Ammon's horn (tissue), 1 donor: Measurements from ENCODE around the gene CEP57L1.
A peak's percentile ranks its signal among the peaks of the same experiment; 100 is the strongest.

Source experiments
- DNase-seq: peaks from one replicate; pipeline ENCODE4 v3.0.0-alpha.2; 2016; ENCODE audit warnings: low spot score

CEP57L1 gene

DNA sequence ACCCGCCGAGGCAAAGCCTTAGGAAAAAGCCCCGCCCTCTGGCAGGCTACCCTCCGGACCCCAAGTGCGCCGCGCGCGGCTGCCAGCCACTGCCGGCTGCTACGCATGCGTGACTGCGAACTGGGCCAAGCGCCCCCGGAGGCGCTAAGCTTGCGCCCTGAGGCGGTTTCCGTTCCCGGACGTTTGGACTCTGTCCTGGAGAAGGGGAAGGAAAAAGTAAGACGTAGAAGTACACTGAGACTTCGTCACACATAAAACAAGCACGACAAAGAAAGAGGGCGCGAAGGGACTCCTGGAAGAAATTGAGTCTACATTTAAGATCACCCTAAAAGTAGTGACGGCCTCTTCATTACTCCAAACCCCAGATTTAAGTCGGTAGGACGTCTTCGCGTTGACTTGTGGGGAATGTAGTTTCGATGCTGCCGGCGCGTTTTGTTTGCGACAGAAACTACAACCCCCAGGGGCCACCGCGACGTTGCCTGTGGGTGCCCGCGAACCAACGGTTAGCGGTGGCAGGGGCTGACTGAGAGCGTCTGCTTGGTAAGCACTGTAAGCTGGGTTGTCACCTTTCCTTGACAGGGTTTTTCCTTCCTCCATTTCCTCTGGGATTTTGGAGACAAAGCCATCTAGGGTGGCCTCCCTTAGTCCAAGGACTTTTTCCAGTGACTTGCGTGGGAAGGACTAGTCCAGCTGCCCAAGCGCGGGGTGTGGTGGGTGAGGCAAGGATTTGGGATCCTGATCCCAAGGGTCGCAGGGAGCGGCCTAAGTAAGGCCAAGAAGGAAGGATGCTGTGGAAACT, at the start of gene CEP57L1:
CEP57L1 (plus strand) TSS at position 472 of the 799 bp plus-strand sequence. CDS start 49,715 bp downstream, outside the sequence.
- peak; percentile 97 for DNase-seq

- DNase-seq, result no peak
These were observed 47.1 kb upstream of the CEP57L1 start for GRCh38 chr6:109048176-109048575.

DNA sequence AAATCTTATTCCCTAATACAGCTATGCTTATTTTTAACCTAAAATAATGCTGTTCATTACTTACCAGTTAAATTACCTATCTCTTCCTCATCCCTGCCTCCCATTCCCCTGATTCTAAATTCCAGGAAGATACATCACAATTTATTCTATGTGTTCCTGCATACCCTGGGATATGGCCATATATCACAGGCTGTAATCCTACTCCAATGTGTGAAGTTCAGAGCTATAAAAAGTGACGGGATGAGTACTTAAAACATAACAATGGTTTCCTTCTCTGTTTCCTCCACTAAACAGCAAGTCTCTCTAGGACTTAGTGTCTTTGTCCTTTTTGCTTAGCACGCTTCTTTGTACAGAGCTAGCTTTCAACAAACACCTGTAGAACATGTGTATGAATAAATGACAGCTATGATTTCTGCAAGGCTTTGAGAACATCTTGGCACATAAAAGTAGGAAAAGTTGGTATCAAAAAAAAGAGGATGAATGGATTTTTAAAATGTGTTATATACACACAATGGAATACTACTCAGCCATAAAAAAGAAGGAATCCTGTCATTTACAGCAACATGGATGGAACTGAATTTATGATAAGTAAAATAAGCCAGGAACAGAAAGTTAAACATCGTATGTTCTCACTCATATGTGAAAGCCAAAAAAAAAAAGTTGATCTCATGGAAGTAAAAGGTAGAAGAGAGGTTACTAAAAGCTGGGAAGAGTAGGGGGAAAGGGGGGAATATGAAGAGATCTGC, 46.5 kb upstream of the CEP57L1 start:
- DNase-seq, result no peak

GRCh38 chr6:109050012-109050411, 45.3 kb upstream of the CEP57L1 start:
- DNase-seq, result peak; percentile 83

GRCh38 chr6:109050447-109051102, 44.7 kb upstream of the CEP57L1 start:
- DNase-seq, result no peak

GRCh38 chr6:109051301-109052017, 43.8 kb upstream of the CEP57L1 start:
- DNase-seq, result no peak

DNA sequence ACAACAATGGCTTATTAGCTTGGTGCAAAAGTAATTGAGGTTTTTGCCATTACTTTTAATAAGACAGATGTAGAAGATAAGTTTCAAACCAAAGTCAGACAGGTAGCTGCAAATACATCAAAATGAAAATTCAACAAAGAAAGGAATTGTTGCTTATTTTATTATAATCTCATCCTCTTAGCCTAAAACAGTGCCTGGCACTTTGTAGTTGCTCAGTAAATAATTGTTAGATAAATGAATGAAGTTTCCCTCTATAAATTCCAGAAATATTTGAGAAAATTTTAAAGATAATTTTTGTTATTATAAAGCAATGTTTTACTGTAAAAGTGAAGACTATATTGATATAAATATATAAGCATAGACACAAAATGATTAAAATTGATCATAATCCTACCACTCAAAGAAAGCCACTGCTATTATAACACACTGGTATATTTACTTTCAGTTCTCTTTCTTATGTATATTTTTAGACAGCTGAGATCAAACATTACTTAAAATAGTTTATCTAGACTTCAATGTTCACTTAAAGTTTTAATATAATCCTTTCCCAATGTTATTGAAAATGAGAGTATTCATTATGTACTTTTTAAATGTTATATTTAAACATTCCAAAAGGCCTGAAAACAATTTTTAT, 43.2 kb upstream of the CEP57L1 start:
- no peak for DNase-seq

DNA sequence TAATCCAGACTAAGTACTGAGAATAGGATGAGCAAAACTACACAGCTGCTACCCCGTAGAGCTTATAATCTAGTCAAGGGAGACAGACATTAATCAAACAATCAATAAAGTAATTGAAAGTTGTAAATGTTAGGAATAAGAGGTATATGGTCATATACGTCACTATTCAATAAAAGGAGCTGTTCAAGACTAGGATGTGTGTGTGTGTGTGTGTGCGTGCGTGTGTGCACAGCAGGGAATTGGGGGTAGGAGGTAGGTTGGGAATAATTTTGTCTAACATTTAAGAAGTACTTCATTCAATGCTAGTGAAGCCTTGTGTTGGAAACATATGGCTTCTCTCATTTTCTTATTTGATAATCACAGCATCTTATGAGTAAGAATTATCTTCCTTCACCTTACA, 42.5 kb upstream of the CEP57L1 start:
- DNase-seq, result no peak

DNA sequence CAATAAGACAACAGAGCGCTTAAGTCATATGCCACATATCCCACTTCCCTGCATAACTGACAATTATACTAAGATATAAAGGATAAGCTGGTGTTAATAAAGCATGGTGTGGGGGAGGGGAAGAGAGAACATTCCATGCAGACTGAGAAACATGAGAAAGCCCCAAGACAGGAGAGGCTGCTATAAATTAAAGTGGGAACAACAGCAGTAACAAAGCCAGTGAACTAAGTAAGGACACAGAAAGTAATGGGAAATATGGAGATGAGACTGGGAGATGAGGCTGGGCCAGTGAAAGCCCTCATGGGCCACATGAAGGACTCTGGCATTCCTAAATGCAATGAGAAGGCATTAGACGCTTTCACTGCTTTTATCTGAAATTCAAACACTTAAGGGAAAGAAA, 42.0 kb upstream of the CEP57L1 start:
- DNase-seq, result no peak

GRCh38 chr6:109055771-109056235, 39.5 kb upstream of the CEP57L1 start:
- no peak for DNase-seq

DNA sequence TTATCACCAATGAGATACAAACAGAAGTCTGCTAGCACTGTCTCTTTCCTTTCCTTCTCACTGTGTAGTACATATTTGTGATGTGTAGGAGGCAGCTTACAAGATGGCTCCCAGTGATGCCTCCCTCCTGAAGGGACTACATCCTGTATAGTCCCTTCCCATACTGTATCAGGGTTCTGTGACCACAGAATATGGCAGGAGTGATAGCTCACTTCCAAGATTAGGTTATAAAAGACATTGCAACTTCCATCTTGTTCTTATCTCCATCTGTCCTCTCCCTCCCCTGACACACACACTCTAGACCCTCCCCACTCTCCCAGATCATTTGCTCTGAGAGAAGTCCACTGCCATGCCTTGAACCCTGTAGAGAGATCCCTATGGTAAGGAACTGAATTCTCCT, 38.6 kb upstream of the CEP57L1 start:
- no peak for DNase-seq

DNA sequence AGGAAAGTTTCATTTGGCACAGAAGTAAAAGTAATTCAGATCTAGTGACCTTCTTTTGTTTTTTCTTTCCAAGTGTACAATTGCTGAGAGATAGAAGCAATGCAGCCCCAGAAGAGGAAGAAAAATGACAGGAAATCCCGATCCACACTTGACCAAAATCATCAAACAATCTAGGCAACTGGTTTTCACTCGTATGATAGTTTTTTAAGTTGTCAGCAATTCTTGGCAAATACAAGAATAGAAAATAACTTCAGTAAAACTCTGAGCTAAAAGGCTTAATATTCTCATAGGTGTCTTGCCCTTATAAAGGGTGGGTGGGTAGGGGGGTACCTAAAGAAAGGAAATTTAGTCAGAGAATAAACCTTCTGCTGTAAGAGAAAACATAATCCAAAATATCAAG, 36.7 kb upstream of the CEP57L1 start:
- no peak for DNase-seq

DNA sequence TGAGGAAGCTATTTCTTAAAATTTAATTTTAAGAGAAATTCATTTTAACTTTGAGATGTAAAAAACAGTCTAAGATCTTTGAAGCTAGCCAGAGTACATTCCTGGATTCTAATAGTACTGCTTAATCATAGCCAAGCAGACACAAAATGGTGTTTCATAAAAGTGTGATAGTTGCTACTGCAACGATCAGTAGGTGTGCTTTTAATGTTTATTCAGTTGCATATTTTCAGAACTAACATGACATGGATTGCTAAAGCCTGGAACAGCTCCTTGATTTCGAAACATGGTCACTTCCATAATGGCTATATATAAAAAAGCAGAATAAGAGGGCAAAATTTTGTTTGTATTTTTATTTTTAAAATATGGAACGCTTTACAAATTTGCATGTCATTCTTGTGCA, 36.2 kb upstream of the CEP57L1 start:
- no peak for DNase-seq

DNA sequence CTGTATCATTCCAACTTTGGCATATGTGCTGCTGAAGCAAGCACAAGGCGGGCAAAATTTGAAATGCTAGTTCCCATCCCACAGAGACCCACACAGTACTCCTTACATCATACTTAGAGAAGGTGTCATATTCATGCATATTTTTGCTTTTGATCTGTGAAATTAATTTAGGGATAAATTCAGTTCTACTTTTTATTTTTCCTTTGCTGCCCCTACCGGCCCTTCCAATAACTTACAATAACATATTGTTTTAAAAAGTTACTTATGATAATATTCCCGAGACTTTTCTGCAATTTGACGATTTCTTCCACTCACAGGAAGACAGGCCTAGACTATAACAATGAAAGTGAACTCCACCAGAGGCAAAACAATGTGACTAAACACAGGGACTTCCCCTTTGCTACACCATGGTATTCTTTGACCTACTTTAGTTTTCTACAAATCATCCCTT, 35.7 kb upstream of the CEP57L1 start:
- peak; percentile 38 for DNase-seq

DNA sequence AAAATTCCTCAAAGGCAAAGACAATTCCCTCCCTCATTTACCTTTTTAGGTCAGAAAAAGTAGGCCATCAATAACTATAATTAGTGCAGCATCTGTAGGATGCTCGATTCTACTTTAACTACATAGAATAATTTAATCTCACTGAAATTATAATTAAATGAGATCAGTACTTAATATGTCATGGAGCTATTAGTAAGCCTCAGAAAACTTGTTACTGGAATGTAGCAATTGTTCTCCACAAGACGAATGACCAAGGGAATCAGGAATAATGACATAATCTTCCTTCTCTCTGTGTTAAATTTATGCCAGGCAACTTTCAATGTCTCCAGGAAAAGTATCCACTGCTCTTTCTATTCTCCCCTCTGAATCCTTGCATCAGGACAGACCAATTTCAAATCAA, 34.7 kb upstream of the CEP57L1 start:
- no peak for DNase-seq

GRCh38 chr6:109062216-109062615, 33.1 kb upstream of the CEP57L1 start:
- no peak for DNase-seq

DNA sequence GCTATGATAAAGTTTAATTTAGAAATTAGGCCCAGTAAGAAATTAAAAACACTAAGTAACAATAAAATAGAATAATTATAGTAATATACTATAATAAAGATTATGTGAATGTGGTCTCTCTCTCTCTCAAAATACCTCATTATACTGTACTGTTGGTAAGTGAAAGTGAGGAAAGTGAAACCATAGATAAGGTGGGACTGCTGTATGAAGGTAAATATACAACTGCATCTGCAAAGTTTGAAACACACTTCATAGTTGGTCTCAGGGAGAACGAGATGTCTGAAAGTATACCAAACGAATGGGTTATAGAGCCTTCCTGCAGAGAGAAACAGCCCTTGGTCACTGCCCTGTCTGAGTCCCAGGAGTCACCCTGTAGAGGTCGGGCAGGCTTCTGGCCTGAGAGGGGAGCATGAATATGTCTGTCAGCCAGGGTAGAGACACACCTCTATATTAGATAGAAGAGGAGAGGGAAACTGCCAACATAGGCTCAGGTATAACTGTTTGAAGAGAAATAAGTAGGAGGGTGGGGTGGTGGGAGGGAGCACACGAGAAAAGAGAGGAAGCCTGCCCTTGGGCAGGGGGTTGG, 32.4 kb upstream of the CEP57L1 start:
- DNase-seq, result no peak

GRCh38 chr6:109069746-109070145, 25.6 kb upstream of the CEP57L1 start:
- no peak for DNase-seq

GRCh38 chr6:109071125-109071917, 24.0 kb upstream of the CEP57L1 start:
- no peak for DNase-seq
